NCI-H345 (cell line): Measurements from ENCODE around the gene TDRD7.

Experiments used
- DNase-seq: peaks from one replicate; lab custom pipeline; 2025; lab: John Stamatoyannopoulos, UW

Gene TDRD7, protein sequence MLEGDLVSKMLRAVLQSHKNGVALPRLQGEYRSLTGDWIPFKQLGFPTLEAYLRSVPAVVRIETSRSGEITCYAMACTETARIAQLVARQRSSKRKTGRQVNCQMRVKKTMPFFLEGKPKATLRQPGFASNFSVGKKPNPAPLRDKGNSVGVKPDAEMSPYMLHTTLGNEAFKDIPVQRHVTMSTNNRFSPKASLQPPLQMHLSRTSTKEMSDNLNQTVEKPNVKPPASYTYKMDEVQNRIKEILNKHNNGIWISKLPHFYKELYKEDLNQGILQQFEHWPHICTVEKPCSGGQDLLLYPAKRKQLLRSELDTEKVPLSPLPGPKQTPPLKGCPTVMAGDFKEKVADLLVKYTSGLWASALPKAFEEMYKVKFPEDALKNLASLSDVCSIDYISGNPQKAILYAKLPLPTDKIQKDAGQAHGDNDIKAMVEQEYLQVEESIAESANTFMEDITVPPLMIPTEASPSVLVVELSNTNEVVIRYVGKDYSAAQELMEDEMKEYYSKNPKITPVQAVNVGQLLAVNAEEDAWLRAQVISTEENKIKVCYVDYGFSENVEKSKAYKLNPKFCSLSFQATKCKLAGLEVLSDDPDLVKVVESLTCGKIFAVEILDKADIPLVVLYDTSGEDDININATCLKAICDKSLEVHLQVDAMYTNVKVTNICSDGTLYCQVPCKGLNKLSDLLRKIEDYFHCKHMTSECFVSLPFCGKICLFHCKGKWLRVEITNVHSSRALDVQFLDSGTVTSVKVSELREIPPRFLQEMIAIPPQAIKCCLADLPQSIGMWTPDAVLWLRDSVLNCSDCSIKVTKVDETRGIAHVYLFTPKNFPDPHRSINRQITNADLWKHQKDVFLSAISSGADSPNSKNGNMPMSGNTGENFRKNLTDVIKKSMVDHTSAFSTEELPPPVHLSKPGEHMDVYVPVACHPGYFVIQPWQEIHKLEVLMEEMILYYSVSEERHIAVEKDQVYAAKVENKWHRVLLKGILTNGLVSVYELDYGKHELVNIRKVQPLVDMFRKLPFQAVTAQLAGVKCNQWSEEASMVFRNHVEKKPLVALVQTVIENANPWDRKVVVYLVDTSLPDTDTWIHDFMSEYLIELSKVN

DNA sequence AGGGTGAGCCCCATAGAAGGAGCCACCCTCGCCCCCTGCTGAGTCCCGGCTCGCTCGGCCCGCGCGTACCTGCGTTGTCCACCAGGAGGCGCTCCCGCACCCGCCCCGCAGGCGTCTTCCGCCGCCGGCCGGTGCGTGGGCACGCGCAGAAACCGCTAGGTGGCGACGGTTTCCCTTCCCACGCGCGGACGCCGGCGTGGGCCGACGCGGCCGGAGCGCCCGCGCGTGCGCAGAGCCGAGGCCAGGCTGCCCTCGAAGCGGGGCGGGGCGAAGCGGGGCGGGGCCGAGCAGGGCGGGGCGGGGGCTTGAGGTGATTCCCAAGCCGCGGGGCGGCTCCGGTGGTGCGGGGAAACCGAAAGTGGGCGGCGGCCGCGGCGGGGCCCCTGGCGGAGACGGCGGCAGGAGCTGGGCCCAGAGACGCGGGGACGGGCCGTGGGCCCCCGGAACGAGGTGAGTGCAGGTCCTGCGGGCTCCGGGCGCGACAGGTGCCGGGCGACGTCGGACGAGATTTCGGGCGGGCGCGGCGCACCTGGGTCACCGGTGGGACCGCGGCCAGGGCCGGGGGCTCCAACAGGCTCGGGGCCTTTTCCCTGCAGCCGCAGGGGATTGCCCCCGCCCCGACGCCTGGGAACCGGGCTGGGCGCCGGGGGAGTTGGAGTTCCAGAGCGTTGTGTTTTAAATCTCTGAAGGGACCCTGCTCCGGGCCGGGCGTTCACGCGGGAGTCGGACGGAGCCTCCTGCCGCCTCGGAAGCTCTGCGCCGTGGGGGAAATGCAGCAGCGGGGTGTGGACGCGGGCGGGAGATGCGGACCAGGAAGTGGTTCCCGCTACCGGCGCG is at the start of gene TDRD7:
Gene TDRD7 (plus strand): TSS at position 308 of the 837 bp plus-strand sequence. CDS start 16,370 bp downstream, outside the sequence.
- peak; percentile 75 for DNase-seq

GRCh38 chr9:97362777-97363545 is 48.9 kb upstream of the TDRD7 start:
- DNase-seq: peak; percentile 58

DNA sequence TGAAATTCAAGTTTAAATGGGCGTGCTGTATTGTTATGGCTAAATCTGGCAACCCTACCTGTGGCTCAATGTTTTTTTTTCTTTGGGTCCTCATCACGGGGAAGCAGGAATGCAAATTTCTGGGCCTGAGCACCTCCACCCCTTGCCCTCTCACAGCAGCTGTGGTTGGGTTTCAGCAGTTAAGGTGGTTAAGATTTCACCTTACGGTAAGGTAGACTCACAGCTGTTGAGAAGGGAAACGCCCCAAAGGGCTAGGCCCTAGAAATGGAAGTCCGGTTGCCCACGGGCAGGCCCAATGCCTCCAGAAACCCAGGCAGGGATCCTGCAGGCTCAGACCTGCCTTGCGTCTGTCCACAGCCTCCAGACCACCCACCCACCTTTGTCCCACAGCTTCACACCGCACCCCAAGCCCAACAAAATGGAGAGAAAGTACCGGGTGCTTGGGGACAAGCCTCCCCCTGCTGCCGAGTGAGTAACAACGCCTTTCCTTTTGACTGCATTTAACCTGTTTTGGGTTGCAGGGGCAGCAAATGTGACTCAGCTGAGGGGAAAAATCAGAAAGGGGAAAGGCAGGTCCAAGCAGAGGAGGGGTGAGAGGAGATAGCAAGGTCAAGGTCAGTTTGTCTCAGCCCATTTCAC is 48.1 kb upstream of the TDRD7 start:
- DNase-seq: no peak

DNA sequence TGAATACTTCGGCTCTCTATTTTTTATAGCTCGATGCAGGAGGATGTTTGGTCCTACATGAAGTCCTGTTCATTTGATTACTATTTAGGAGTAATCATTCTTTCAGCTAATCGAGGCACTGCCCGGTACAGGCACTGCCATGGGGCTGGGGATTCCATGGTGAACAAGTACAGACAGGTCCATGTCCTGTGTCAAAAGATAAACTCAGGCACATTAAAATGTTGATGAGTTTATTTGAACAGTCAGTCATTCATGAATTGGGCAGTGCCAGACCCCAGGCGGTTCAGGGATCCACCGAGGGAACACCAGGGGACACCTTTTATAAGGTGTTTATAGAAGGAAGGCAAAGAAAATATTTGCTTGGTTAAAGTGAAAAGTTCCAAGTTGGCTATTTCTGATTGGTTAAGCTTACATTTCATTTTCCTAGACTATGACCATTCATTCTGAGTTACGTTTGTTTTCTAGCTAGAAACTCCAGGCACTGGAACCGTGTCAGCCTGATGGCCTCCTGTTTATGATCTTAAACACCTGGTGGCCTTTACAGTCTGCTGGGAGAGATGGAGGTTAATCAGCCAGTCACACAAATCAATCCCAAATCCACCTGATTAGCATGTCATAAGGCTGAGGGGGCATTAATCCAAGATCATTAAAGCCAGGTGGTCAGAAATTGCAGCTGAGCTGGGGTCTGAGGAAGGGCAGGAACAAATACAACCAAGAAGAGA is 47.0 kb upstream of the TDRD7 start:
- DNase-seq: peak; percentile 76

GRCh38 chr9:97365634-97366033 is 46.3 kb upstream of the TDRD7 start:
- DNase-seq: no peak

- DNase-seq: no peak
These were observed 45.4 kb upstream of the TDRD7 start for GRCh38 chr9:97366476-97366875.

GRCh38 chr9:97366889-97367288 is 45.0 kb upstream of the TDRD7 start:
- no peak for DNase-seq

GRCh38 chr9:97367729-97368128 is 44.2 kb upstream of the TDRD7 start:
- no peak for DNase-seq

DNA sequence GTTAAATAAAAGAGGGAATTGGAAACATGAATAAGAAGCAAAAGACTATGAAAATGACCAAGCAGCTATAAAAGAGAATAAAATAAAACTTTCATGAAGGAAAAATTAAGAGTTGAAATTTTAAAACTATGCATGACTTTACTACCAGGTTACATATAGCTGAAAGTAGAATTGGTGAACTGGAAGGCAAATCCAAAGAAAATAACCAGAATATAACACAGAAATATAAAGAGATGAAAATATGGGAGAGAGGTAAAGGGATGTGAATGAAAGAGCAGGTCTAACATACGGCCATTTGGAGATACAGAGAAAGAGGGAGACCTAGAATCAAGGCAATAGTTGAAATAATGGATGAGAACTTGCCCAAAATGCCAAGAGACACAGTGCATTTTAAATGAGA is 42.9 kb upstream of the TDRD7 start:
- DNase-seq: no peak

GRCh38 chr9:97372580-97372979 is 39.3 kb upstream of the TDRD7 start:
- DNase-seq: no peak

- no peak for DNase-seq
These were observed 38.6 kb upstream of the TDRD7 start for GRCh38 chr9:97373331-97373730.

DNA sequence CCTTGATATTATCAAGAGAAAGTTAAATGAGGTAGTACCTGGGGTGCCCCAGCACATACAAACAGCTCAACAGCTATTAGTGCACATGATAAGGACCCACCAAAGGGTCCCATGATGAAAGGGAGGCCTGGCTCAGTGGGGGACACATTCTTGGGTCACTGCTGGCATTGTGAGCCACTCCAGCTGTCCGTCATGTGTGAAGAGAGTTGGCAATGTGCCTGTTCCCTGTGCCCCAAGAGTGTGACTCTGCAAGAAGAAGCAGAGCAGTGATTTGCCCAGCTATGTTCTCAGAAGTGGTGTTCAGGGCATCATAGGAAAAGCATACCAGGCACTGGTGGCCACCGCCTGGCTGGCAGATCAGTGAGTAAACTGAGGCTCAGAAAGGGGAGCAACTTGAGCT is 37.1 kb upstream of the TDRD7 start:
- peak; percentile 5 for DNase-seq

- DNase-seq: no peak
These were observed 35.0 kb upstream of the TDRD7 start for GRCh38 chr9:97376902-97377301.

- DNase-seq: no peak
These were observed 29.7 kb upstream of the TDRD7 start for GRCh38 chr9:97382099-97382718.

- no peak for DNase-seq
These were observed 27.3 kb upstream of the TDRD7 start for GRCh38 chr9:97384406-97385262.

DNA sequence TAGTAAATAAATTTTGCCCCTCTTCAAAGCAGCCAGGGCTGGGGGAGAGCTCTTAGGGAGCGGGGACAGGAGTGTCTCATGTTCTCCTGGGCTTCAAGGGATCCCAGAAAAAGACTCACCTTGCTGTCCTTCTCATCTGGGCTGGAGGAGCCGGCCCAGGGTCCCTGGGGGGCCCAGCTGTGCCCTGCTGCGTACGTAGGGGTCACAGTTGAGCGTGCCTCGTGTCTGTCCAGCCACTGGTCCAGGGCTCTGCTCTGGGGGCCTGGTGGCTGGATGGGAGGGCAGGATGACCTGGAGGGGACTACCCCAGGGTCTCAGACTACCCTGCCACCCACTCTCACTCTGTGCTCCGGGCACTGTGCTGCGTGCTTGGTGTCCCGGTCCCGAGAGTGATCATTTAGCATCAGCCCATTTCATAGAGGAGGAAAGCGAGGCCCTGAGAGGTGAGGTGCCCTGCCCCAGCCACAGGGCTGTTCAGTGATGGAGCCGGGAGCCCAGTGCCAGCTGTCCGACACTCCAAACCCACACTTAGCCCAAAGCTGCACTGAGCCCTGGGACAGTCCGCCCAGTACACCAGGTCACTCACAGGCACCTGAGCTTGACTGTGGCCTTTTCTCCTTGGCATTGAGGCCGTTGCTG is 26.2 kb upstream of the TDRD7 start:
- DNase-seq: no peak

DNA sequence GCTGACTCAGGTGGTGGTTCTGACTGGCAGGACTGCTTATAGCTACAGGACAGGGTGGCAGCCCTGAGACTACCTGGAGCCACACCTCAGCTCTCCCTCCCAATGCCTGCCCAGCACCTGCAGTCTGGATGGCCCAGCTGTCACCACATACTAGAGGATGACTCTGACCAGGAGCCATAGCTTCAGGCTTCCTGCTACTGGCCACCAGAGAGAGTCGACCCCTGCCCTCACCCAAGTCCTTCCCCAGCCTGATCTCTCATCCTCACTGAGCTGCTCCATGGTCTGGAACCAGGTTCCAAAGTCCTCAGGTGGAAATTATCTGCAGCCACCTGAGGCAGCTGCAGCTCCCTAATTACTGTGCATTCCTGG is 25.6 kb upstream of the TDRD7 start:
- DNase-seq: no peak
